Measurements from ENCODE around the gene VIL1.

DNA sequence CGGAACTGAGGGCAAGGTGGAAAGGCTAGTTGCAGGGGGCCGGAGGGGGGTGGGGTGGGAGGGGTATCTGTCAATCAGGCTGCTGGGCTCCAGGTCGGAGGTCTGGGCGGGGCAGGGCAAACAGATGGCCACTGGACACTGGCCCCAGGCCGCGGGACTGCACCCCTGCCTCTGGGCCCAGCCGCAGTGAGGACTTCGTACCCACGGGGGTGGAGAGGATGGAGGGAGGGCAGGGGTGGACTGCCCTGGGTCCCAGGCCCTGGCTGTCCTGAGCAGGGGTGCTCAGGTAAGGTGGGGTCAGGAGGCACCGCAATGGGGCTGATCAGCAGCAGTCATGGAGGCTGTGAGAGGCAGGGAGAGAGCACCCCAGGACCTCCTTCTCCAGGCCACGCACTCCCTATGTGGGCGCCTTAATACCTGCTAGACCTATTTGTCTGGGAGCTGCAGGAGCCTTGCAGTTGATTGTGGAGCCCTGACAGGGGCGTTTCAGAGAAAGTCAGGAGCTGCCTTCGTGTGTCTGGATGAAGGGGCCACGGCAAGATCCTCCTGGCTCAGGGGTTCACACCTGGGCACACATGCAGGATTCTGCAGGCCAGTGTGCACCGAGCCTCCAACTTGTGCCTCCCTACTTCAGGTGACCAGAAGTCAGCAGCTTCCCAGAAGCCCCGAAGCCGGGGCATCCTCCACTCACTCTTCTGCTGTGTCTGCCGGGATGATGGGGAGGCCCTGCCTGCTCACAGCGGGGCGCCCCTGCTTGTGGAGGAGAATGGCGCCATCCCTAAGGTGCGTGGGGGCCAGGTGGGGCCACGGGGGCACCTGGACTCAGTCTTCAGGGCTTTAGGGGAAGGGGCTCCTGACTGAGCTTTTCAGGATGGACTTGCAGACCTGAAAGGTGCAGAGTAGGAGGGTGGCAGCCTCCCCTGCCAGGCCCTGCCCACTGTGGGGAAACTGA lies 17.7 kb upstream of the VIL1 start:
- TF ChIP-seq, protein P1, sequence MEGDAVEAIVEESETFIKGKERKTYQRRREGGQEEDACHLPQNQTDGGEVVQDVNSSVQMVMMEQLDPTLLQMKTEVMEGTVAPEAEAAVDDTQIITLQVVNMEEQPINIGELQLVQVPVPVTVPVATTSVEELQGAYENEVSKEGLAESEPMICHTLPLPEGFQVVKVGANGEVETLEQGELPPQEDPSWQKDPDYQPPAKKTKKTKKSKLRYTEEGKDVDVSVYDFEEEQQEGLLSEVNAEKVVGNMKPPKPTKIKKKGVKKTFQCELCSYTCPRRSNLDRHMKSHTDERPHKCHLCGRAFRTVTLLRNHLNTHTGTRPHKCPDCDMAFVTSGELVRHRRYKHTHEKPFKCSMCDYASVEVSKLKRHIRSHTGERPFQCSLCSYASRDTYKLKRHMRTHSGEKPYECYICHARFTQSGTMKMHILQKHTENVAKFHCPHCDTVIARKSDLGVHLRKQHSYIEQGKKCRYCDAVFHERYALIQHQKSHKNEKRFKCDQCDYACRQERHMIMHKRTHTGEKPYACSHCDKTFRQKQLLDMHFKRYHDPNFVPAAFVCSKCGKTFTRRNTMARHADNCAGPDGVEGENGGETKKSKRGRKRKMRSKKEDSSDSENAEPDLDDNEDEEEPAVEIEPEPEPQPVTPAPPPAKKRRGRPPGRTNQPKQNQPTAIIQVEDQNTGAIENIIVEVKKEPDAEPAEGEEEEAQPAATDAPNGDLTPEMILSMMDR (conservative IDR thresholded peaks at IDR 0.05 in 1 of 2, IDR thresholded peaks at IDR 0.05 in 1 of 2; ENCODE audit: low read depth in 1 of 2, low read length in 2 of 2), result no peak
- TF ChIP-seq EZH2 (IDR thresholded peaks at IDR 0.05; ENCODE audit: low read length, missing control alignments), result no peak
